MM.1S (cell line): ENCODE data around the gene LRIT2.

Experiments
- DNase-seq: peaks from one replicate; pipeline ENCODE4 v3.0.0-alpha.2; 2015
- H2AFZ ChIP-seq: fragments of 300-600 bp; sonication (generic); 2 replicates; pipeline ENCODE4 v1.6.0; 2016; ENCODE audit warnings: antibody characterized with exemption, low read length
- H3F3A ChIP-seq: fragments of 300-600 bp; sonication (generic); 2 replicates; pipeline ENCODE4 v1.6.1; 2016; ENCODE audit warnings: mild to moderate bottlenecking, antibody characterized with exemption, low read length, moderate library complexity, mixed read lengths; ENCODE audit not compliant: insufficient read depth
- H3K27ac ChIP-seq: fragments of 300-600 bp; sonication (generic); 2 replicates; pipeline ENCODE4 v1.5.1; 2016; ENCODE audit warnings: mild to moderate bottlenecking, low read length
- H3K27me3 ChIP-seq: fragments of 300-600 bp; sonication (generic); replicated peaks from 2 replicates; pipeline ENCODE4 v1.6.0; 2016; ENCODE audit warnings: low read length; ENCODE audit not compliant: insufficient read depth
- H3K36me3 ChIP-seq: fragments of 300-600 bp; sonication (generic); replicated peaks from 2 replicates; pipeline ENCODE4 v1.6.1; 2016; ENCODE audit warnings: mild to moderate bottlenecking, low read length, mixed read lengths; ENCODE audit not compliant: insufficient read depth
- H3K4me1 ChIP-seq: fragments of 300-600 bp; sonication (generic); 2 replicates; pipeline ENCODE4 v1.6.1; 2016; ENCODE audit warnings: low read length, mixed read lengths
- H3K4me2 ChIP-seq: fragments of 300-600 bp; sonication (generic); 2 replicates; pipeline ENCODE4 v1.6.0; 2016; ENCODE audit warnings: low read depth, low read length
- H3K4me3 ChIP-seq: fragments of 300-600 bp; sonication (generic); 2 replicates; pipeline ENCODE4 v1.5.1; 2016; ENCODE audit warnings: low read length, mixed read lengths
- H3K79me2 ChIP-seq: fragments of 300-600 bp; sonication (generic); 2 replicates; pipeline ENCODE4 v1.6.1; 2016; ENCODE audit warnings: mixed run types, low read length, mixed read lengths
- H3K9ac ChIP-seq: fragments of 300-600 bp; sonication (generic); 2 replicates; pipeline ENCODE4 v1.6.1; 2016; ENCODE audit warnings: low read length, mixed read lengths
- H3K9me2 ChIP-seq: fragments of 300-600 bp; sonication (generic); replicated peaks from 2 replicates; pipeline ENCODE4 v1.6.1; 2016; ENCODE audit warnings: mild to moderate bottlenecking, low read length, mixed read lengths; ENCODE audit not compliant: insufficient read depth
- H3K9me3 ChIP-seq: fragments of 300-600 bp; sonication (generic); replicated peaks from 2 replicates; pipeline ENCODE4 v1.6.1; 2016; ENCODE audit warnings: mild to moderate bottlenecking, low read length, mixed read lengths; ENCODE audit not compliant: insufficient read depth
- H4K20me1 ChIP-seq: fragments of 300-600 bp; sonication (generic); 2 replicates; pipeline ENCODE4 v1.6.1; 2016; ENCODE audit warnings: mild to moderate bottlenecking, low read length, moderate library complexity, mixed read lengths; ENCODE audit not compliant: insufficient read depth
- CTCF ChIP-seq: fragments of 300-600 bp; sonication (generic); IDR thresholded peaks from 2 replicates; pipeline ENCODE4 v1.5.1; 2016; ENCODE audit warnings: antibody characterized with exemption, low read length, mixed read lengths
- EZH2 ChIP-seq: fragments of 300-600 bp; sonication (generic); optimal IDR thresholded peaks from 2 replicates; pipeline ENCODE3; 2017; ENCODE audit warnings: low read depth, mild to moderate bottlenecking, antibody characterized with exemption, low read length, mixed read lengths
- EZH2phosphoT487 ChIP-seq: fragments of 300-600 bp; sonication (generic); IDR thresholded peaks from 2 replicates; pipeline ENCODE4 v1.6.1; 2018; ENCODE audit warnings: antibody characterized with exemption, low read length

The LRIT2 gene

GRCh38 chr10:84247496-84247895 lies 22.2 kb upstream of the LRIT2 start:
- Histone ChIP-seq H3K79me2 (no peaks in the 10 kb centered on the region), H3K9ac (no peak overlapping the region), H3K9me2 (no peaks in the 10 kb centered on the region), H3K27me3 (no peaks in the 10 kb centered on the region), H3K36me3 (no peaks in the 10 kb centered on the region), H3F3A (no peaks in the 10 kb centered on the region), H3K27ac (no peak overlapping the region), H3K9me3 (no peaks in the 10 kb centered on the region), H3K4me2 (no peak overlapping the region), H3K4me3 (no peak overlapping the region), H3K4me1 (no peaks in the 10 kb centered on the region), H4K20me1 (no peaks in the 10 kb centered on the region), H2AFZ (no peak overlapping the region)
- TF ChIP-seq EZH2 (no peak), CTCF (no peak)
- no peak for DNase-seq

GRCh38 chr10:84244651-84245270 lies 19.4 kb upstream of the LRIT2 start, which contains the start of gene RGR:
Gene RGR (plus strand): TSS chr10:84245053. CDS start chr10:84245091, 38 bp downstream.
- TF ChIP-seq EZH2phosphoT487 (no peak), EZH2 (no peak), CTCF (no peak)
- H3K4me3 ChIP-seq: no peak within 1 kb of the TSS
- no peaks in the 10 kb centered on the region for H3F3A ChIP-seq
- H3K27ac ChIP-seq: no peak within 1 kb of the TSS
- no peaks in the 10 kb centered on the region for H3K9me2 ChIP-seq
- H3K79me2 ChIP-seq: no peaks in the 10 kb centered on the region
- H3K4me1 ChIP-seq: no peaks in the 10 kb centered on the region
- DNase-seq: no peak
- no peaks in the 10 kb centered on the region for H3K27me3 ChIP-seq
- no peak within 1 kb of the TSS for H2AFZ ChIP-seq
- H3K4me2 ChIP-seq: no peak within 1 kb of the TSS
- H3K9me3 ChIP-seq: no peaks in the 10 kb centered on the region
- no peaks in the 10 kb centered on the region for H4K20me1 ChIP-seq
- no peaks in the 10 kb centered on the region for H3K36me3 ChIP-seq
- no peak within 1 kb of the TSS for H3K9ac ChIP-seq

- Histone ChIP-seq H3K9me2 (no peaks in the 10 kb centered on the region), H3K27ac (no peak overlapping the region), H3K9me3 (no peaks in the 10 kb centered on the region), H3K27me3 (no peaks in the 10 kb centered on the region), H3K36me3 (no peaks in the 10 kb centered on the region), H4K20me1 (no peaks in the 10 kb centered on the region), H3K4me3 (no peak overlapping the region), H3F3A (no peaks in the 10 kb centered on the region), H2AFZ (no peak overlapping the region), H3K4me1 (no peaks in the 10 kb centered on the region), H3K4me2 (no peak overlapping the region), H3K79me2 (no peaks in the 10 kb centered on the region), H3K9ac (no peak overlapping the region)
- no peak for DNase-seq
- TF ChIP-seq CTCF: no peak
Measured at GRCh38 chr10:84243759-84244158, 18.4 kb upstream of the LRIT2 start.
